ENCODE measurements around the gene NCAN.

Gene NCAN

GRCh38 chr19:19274716-19275565 is 63.2 kb downstream of the NCAN start:
- WGBS = 89% methylated on average over 9 of the region's 9 CpGs
- Histone ChIP-seq H2AFZ (ENCODE audit: low read depth, low read length) (no peak overlapping the region), H2BK12ac (ENCODE audit: low read length in 2 of 2) (peak overlapping the region in 1 of 2 experiments; percentile 51), H3K18ac (ENCODE audit: low read depth in 1 of 2, low read length in 2 of 2) (no peak overlapping the region), H3K4me3 (ENCODE audit: insufficient read depth in 1 of 2, low read depth in 1 of 2, low read length in 2 of 2) (no peak overlapping the region), H3K27ac (ENCODE audit: low read length, poor library complexity, severe bottlenecking) (no peak overlapping the region), H4K91ac (ENCODE audit: low read length) (peak overlapping the region; percentile 92), H3K23ac (ENCODE audit: low read length in 2 of 2) (no peak overlapping the region), H3K79me1 (replicated peaks; ENCODE audit: low read length, poor library complexity, severe bottlenecking) (peaks cover 5% of the 10 kb centered on the region), H2BK120ac (ENCODE audit: low read depth, low read length) (no peak overlapping the region), H3K4me2 (ENCODE audit: low read length, poor library complexity, severe bottlenecking) (no peak overlapping the region), H3K4me1 (ENCODE audit: control insufficient read depth, insufficient read depth, low read depth, low read length) (peaks cover 46% of the 10 kb centered on the region), H4K8ac (ENCODE audit: low read length) (no peak overlapping the region), H3K9me3 (ENCODE audit: control insufficient read depth, low read length) (no peaks in the 10 kb centered on the region), H2BK15ac (ENCODE audit: low read depth, poor library complexity, severe bottlenecking) (no peak overlapping the region), H3K14ac (ENCODE audit: low read length in 2 of 2) (no peak overlapping the region), H3K9ac (ENCODE audit: low read length) (no peak overlapping the region), H3K36me3 (ENCODE audit: control insufficient read depth in 1 of 2, insufficient read depth in 2 of 2, low read depth in 1 of 2, low read length in 2 of 2) (peaks cover 43 to 53% of the 10 kb centered on the region in 2 experiments), H3K27me3 (ENCODE audit: control insufficient read depth in 1 of 2, insufficient read depth in 1 of 2, low read length in 2 of 2) (peaks cover 8 to 30% of the 10 kb centered on the region in 2 experiments), H3K4ac (ENCODE audit: low read depth in 1 of 2, low read length in 2 of 2) (no peak overlapping the region), H2AK5ac (ENCODE audit: low read length, severe bottlenecking) (no peak overlapping the region), H2BK5ac (ENCODE audit: low read depth, low read length, poor library complexity, severe bottlenecking) (no peak overlapping the region)
- no peak for DNase-seq

- H3K79me1 ChIP-seq (replicated peaks; ENCODE audit: low read length, poor library complexity, severe bottlenecking) = peaks cover 6% of the 10 kb centered on the region
- peaks cover 58% of the 10 kb centered on the region for H3K4me1 ChIP-seq (ENCODE audit: control insufficient read depth, insufficient read depth, low read depth, low read length)
- no peak overlapping the region for H2BK15ac ChIP-seq (ENCODE audit: low read depth, poor library complexity, severe bottlenecking)
- no peaks in the 10 kb centered on the region for H3K9me3 ChIP-seq (ENCODE audit: control insufficient read depth, low read length)
- no peak overlapping the region for H3K14ac ChIP-seq (ENCODE audit: low read length in 2 of 2)
- no peak overlapping the region for H3K4me2 ChIP-seq (ENCODE audit: low read length, poor library complexity, severe bottlenecking)
- H2AFZ ChIP-seq (ENCODE audit: low read depth, low read length) = no peak overlapping the region
- no peak overlapping the region for H3K4me3 ChIP-seq (ENCODE audit: insufficient read depth in 1 of 2, low read depth in 1 of 2, low read length in 2 of 2)
- DNase-seq = peak; percentile 88
- 43% methylated on average over 12 of the region's 12 CpGs for WGBS
- H3K27me3 ChIP-seq (ENCODE audit: control insufficient read depth in 1 of 2, insufficient read depth in 1 of 2, low read length in 2 of 2) = peaks cover 0 to 19% of the 10 kb centered on the region in 2 experiments
- H2BK120ac ChIP-seq (ENCODE audit: low read depth, low read length) = no peak overlapping the region
- no peak overlapping the region for H3K23ac ChIP-seq (ENCODE audit: low read length in 2 of 2)
- H3K27ac ChIP-seq (ENCODE audit: low read length, poor library complexity, severe bottlenecking) = peak overlapping the region; percentile 81
- peaks cover 54 to 62% of the 10 kb centered on the region in 2 experiments for H3K36me3 ChIP-seq (ENCODE audit: control insufficient read depth in 1 of 2, insufficient read depth in 2 of 2, low read depth in 1 of 2, low read length in 2 of 2)
- no peak overlapping the region for H3K4ac ChIP-seq (ENCODE audit: low read depth in 1 of 2, low read length in 2 of 2)
- H4K8ac ChIP-seq (ENCODE audit: low read length) = peak overlapping the region; percentile 33
- H4K91ac ChIP-seq (ENCODE audit: low read length) = no peak overlapping the region
- no peak overlapping the region for H3K9ac ChIP-seq (ENCODE audit: low read length)
- H3K18ac ChIP-seq (ENCODE audit: low read depth in 1 of 2, low read length in 2 of 2) = peak overlapping the region in 1 of 2 experiments; percentile 82
- no peak overlapping the region for H2BK5ac ChIP-seq (ENCODE audit: low read depth, low read length, poor library complexity, severe bottlenecking)
- H2AK5ac ChIP-seq (ENCODE audit: low read length, severe bottlenecking) = no peak overlapping the region
- no peak overlapping the region for H2BK12ac ChIP-seq (ENCODE audit: low read length in 2 of 2)
Measured at GRCh38 chr19:19276386-19276785, 64.6 kb downstream of the NCAN start.

- Histone ChIP-seq H2BK120ac (ENCODE audit: low read depth, low read length) (no peak overlapping the region), H3K79me1 (replicated peaks; ENCODE audit: low read length, poor library complexity, severe bottlenecking) (peaks cover 6% of the 10 kb centered on the region), H3K18ac (ENCODE audit: low read depth in 1 of 2, low read length in 2 of 2) (peak overlapping the region in 1 of 2 experiments; percentile 82), H3K36me3 (ENCODE audit: control insufficient read depth in 1 of 2, insufficient read depth in 2 of 2, low read depth in 1 of 2, low read length in 2 of 2) (peaks cover 59 to 67% of the 10 kb centered on the region in 2 experiments), H2BK15ac (ENCODE audit: low read depth, poor library complexity, severe bottlenecking) (no peak overlapping the region), H4K91ac (ENCODE audit: low read length) (peak overlapping the region; percentile 22), H3K4me2 (ENCODE audit: low read length, poor library complexity, severe bottlenecking) (no peak overlapping the region), H3K27ac (ENCODE audit: low read length, poor library complexity, severe bottlenecking) (peak overlapping the region; percentile 81), H3K14ac (ENCODE audit: low read length in 2 of 2) (no peak overlapping the region), H3K4ac (ENCODE audit: low read depth in 1 of 2, low read length in 2 of 2) (no peak overlapping the region), H3K9me3 (ENCODE audit: control insufficient read depth, low read length) (no peaks in the 10 kb centered on the region), H3K27me3 (ENCODE audit: control insufficient read depth in 1 of 2, insufficient read depth in 1 of 2, low read length in 2 of 2) (peaks cover 0 to 17% of the 10 kb centered on the region in 2 experiments), H4K8ac (ENCODE audit: low read length) (peak overlapping the region; percentile 33), H2AK5ac (ENCODE audit: low read length, severe bottlenecking) (peak overlapping the region; percentile 0), H3K4me3 (ENCODE audit: insufficient read depth in 1 of 2, low read depth in 1 of 2, low read length in 2 of 2) (no peak overlapping the region), H3K9ac (ENCODE audit: low read length) (no peak overlapping the region), H3K4me1 (ENCODE audit: control insufficient read depth, insufficient read depth, low read depth, low read length) (peaks cover 58% of the 10 kb centered on the region), H2AFZ (ENCODE audit: low read depth, low read length) (no peak overlapping the region), H2BK5ac (ENCODE audit: low read depth, low read length, poor library complexity, severe bottlenecking) (no peak overlapping the region), H2BK12ac (ENCODE audit: low read length in 2 of 2) (no peak overlapping the region), H3K23ac (ENCODE audit: low read length in 2 of 2) (no peak overlapping the region)
- WGBS = 96% methylated on average over 19 of the region's 20 CpGs
- no peak for DNase-seq
Measured at GRCh38 chr19:19276851-19277250, 65.1 kb downstream of the NCAN start.

- peaks cover 48% of the 10 kb centered on the region for H3K4me1 ChIP-seq (ENCODE audit: control insufficient read depth, insufficient read depth, low read depth, low read length)
- H3K18ac ChIP-seq (ENCODE audit: low read depth in 1 of 2, low read length in 2 of 2) = no peak overlapping the region
- peak overlapping the region; percentile 38 for H3K27ac ChIP-seq (ENCODE audit: low read length, poor library complexity, severe bottlenecking)
- no peak overlapping the region for H2BK5ac ChIP-seq (ENCODE audit: low read depth, low read length, poor library complexity, severe bottlenecking)
- peaks cover 5% of the 10 kb centered on the region for H3K79me1 ChIP-seq (replicated peaks; ENCODE audit: low read length, poor library complexity, severe bottlenecking)
- no peak overlapping the region for H2AFZ ChIP-seq (ENCODE audit: low read depth, low read length)
- H2BK12ac ChIP-seq (ENCODE audit: low read length in 2 of 2) = no peak overlapping the region
- no peak overlapping the region for H3K23ac ChIP-seq (ENCODE audit: low read length in 2 of 2)
- H4K8ac ChIP-seq (ENCODE audit: low read length) = no peak overlapping the region
- H2AK5ac ChIP-seq (ENCODE audit: low read length, severe bottlenecking) = peak overlapping the region; percentile 38
- H2BK120ac ChIP-seq (ENCODE audit: low read depth, low read length) = no peak overlapping the region
- no peak overlapping the region for H4K91ac ChIP-seq (ENCODE audit: low read length)
- no peak overlapping the region for H3K9ac ChIP-seq (ENCODE audit: low read length)
- H2BK15ac ChIP-seq (ENCODE audit: low read depth, poor library complexity, severe bottlenecking) = no peak overlapping the region
- 94% methylated on average over 7 of the region's 7 CpGs for WGBS
- peaks cover 0 to 6% of the 10 kb centered on the region in 2 experiments for H3K27me3 ChIP-seq (ENCODE audit: control insufficient read depth in 1 of 2, insufficient read depth in 1 of 2, low read length in 2 of 2)
- no peak overlapping the region for H3K4ac ChIP-seq (ENCODE audit: low read depth in 1 of 2, low read length in 2 of 2)
- no peak overlapping the region for H3K4me2 ChIP-seq (ENCODE audit: low read length, poor library complexity, severe bottlenecking)
- H3K4me3 ChIP-seq (ENCODE audit: insufficient read depth in 1 of 2, low read depth in 1 of 2, low read length in 2 of 2) = no peak overlapping the region
- DNase-seq = no peak
- H3K14ac ChIP-seq (ENCODE audit: low read length in 2 of 2) = no peak overlapping the region
- no peaks in the 10 kb centered on the region for H3K9me3 ChIP-seq (ENCODE audit: control insufficient read depth, low read length)
- H3K36me3 ChIP-seq (ENCODE audit: control insufficient read depth in 1 of 2, insufficient read depth in 2 of 2, low read depth in 1 of 2, low read length in 2 of 2) = peaks cover 62 to 70% of the 10 kb centered on the region in 2 experiments
Measured at GRCh38 chr19:19278315-19278714, 66.6 kb downstream of the NCAN start.

All from mesenchymal stem cell (in vitro differentiated cells and primary cell).